SK-N-SH treated with all-trans-retinoic acid at 6 μM for 48 hours (cell line): ENCODE measurements around the gene SDK2.

Experiments used
- CSRNP3 ChIP-seq: fragments of 250-450 bp; sonication (Bioruptor Pico); IDR thresholded peaks from 2 replicates; pipeline ENCODE4 v1.5.1; 2021; ENCODE audit warnings: mild to moderate bottlenecking, moderate library complexity
- GLIS3 ChIP-seq: fragments of 250-450 bp; sonication (Bioruptor Pico); IDR thresholded peaks from 2 replicates; pipeline ENCODE4 v1.5.0; 2020; ENCODE audit warnings: mild to moderate bottlenecking, moderate library complexity
- OSR1 ChIP-seq: fragments of 250-450 bp; sonication (Bioruptor Pico); IDR thresholded peaks from 2 replicates; pipeline ENCODE4 v1.8.0; 2022; ENCODE audit warnings: moderate library complexity, mild to moderate bottlenecking, inconsistent platforms
- ZFP3 ChIP-seq: fragments of 250-450 bp; sonication (Bioruptor Pico); IDR thresholded peaks from 2 replicates; pipeline ENCODE4 v1.5.0; 2020; ENCODE audit warnings: mild to moderate bottlenecking, moderate library complexity
- ZNF70 ChIP-seq: fragments of 450-650 bp; formaldehyde crosslinking; IDR thresholded peaks from 2 replicates; pipeline ENCODE4 v1.5.0; 2020; ENCODE audit warnings: mild to moderate bottlenecking, moderate library complexity

GRCh38 chr17:73453090-73453489 lies 191.2 kb downstream of the SDK2 start:
- no peak for TF ChIP-seq OSR1
- TF ChIP-seq CSRNP3 (CRISPR knock-in tag): no peak
- TF ChIP-seq ZFP3 (CRISPR knock-in tag): no peak
- no peak for TF ChIP-seq ZNF70 (CRISPR knock-in tag)
- TF ChIP-seq GLIS3: no peak
